Measurements from ENCODE around the gene ADARB2.

Gene ADARB2

GRCh38 chr10:1209355-1209979 is 527.9 kb downstream of the ADARB2 start:
- DNase-seq (ENCODE audit: low read depth): no peak
- TF ChIP-seq CTCF (IDR thresholded peaks at IDR 0.05; ENCODE audit: low read depth, low read length, missing control alignments): no peak
- H3K4me3 ChIP-seq (ENCODE audit: low read depth, low read length): no peak overlapping the region

GRCh38 chr10:1208366-1209311 is 528.7 kb downstream of the ADARB2 start:
- DNase-seq (ENCODE audit: low read depth): no peak
- no peak for TF ChIP-seq CTCF (IDR thresholded peaks at IDR 0.05; ENCODE audit: low read depth, low read length, missing control alignments)
- H3K4me3 ChIP-seq (ENCODE audit: low read depth, low read length): no peak overlapping the region

GRCh38 chr10:1206601-1207000 is 530.7 kb downstream of the ADARB2 start:
- DNase-seq (ENCODE audit: low read depth): no peak

GRCh38 chr10:1206101-1206500 is 531.2 kb downstream of the ADARB2 start:
- no peak for TF ChIP-seq CTCF (IDR thresholded peaks at IDR 0.05; ENCODE audit: low read depth, low read length, missing control alignments)

More at GRCh38 chr10:1206601-1207000, 530.7 kb downstream of the ADARB2 start:
- TF ChIP-seq CTCF (IDR thresholded peaks at IDR 0.05; ENCODE audit: low read depth, low read length, missing control alignments): no peak
- H3K4me3 ChIP-seq (ENCODE audit: low read depth, low read length): no peak overlapping the region

GRCh38 chr10:1205450-1206030 is 531.8 kb downstream of the ADARB2 start:
- no peak for TF ChIP-seq CTCF (IDR thresholded peaks at IDR 0.05; ENCODE audit: low read depth, low read length, missing control alignments)
- DNase-seq (ENCODE audit: low read depth): no peak
- H3K4me3 ChIP-seq (ENCODE audit: low read depth, low read length): no peak overlapping the region

More at GRCh38 chr10:1206101-1206500, 531.2 kb downstream of the ADARB2 start:
- H3K4me3 ChIP-seq (ENCODE audit: low read depth, low read length): no peak overlapping the region
- DNase-seq (ENCODE audit: low read depth): no peak

GRCh38 chr10:1204434-1205326 is 532.6 kb downstream of the ADARB2 start:
- DNase-seq (ENCODE audit: low read depth): no peak
- TF ChIP-seq CTCF (IDR thresholded peaks at IDR 0.05; ENCODE audit: low read depth, low read length, missing control alignments): no peak
- no peak overlapping the region for H3K4me3 ChIP-seq (ENCODE audit: low read depth, low read length)

All from GM12864 (cell line).